GM19468 (cell line): ENCODE measurements around the gene PPP4R3A.
"Not testable (repeated sequence)": the region's sequence is repeated elsewhere in the genome, so short reads cannot be mapped to it uniquely, and the experiment has no call there.

Experiments used
- ATAC-seq: cut with Tn5 transposase; IDR thresholded peaks from one replicate; pipeline ENCODE4 v1.9.1; 2021; ENCODE audit warnings: mild to moderate bottlenecking, moderate library complexity, moderate number of reproducible peaks; ENCODE audit not compliant: unreplicated experiment; ENCODE audit errors: extremely low read depth

Gene PPP4R3A

DNA sequence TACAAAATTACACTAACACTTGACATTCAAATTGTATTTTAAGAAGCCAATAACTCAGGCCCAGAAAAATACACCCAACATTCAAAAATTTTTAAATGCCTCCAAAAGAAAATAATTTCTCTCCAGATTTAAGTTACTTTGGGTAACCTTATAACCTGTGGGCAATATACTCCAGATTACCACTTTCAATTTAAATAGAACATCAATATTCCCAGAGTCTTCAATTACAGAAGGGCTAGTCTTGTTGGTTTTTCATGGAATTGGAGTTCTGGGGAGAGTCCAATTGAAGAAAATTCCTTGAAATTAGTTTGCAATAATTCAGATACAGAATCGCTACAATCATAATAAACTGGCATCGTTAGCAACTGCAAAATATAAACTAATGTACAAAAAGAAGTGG, 2.0 kb downstream of the PPP4R3A start:
- no peak for ATAC-seq

DNA sequence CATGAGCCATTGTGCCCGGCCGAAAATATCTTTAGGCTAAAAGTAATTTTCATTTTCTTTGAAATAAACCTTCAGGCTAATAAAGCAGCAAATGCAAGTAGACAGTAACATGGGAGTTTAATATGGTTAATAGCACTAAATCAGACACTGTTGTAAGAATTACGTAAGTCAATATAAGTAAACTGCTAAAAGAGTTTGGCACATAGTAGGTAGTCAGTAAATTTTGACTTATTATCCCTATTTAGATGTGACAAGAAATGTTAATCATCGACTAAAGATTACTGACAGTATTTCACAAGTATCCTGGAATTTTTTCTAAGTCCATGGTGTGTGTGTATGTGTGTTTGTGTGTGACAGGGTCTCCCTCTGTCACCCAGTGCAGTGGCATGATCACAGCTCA, 3.9 kb downstream of the PPP4R3A start:
- ATAC-seq = no peak

DNA sequence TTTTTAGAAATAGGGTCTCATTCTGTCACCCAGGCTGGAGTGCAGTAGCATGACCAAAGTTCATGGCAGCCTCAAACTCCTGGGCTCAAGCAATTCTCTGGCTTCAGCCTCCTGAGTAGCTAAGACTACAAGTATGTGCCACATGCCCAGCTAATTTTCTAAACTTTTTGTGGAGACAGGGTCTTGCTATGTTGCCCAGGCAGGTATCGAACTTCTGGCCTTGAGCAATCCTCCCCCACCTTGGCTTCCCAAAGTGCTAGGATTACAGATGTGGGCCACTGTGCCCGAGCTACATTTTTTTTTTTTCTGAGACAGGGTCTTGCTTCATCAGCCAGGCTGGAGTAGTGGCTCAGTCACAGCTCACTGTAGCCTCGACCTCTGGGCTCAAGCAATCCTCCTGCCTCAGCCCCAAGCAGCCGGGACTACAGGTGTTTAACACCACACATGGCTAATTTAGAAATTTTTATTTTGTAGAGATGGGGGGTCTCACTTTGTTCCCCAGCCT, 7.1 kb downstream of the PPP4R3A start:
- no peak for ATAC-seq

DNA sequence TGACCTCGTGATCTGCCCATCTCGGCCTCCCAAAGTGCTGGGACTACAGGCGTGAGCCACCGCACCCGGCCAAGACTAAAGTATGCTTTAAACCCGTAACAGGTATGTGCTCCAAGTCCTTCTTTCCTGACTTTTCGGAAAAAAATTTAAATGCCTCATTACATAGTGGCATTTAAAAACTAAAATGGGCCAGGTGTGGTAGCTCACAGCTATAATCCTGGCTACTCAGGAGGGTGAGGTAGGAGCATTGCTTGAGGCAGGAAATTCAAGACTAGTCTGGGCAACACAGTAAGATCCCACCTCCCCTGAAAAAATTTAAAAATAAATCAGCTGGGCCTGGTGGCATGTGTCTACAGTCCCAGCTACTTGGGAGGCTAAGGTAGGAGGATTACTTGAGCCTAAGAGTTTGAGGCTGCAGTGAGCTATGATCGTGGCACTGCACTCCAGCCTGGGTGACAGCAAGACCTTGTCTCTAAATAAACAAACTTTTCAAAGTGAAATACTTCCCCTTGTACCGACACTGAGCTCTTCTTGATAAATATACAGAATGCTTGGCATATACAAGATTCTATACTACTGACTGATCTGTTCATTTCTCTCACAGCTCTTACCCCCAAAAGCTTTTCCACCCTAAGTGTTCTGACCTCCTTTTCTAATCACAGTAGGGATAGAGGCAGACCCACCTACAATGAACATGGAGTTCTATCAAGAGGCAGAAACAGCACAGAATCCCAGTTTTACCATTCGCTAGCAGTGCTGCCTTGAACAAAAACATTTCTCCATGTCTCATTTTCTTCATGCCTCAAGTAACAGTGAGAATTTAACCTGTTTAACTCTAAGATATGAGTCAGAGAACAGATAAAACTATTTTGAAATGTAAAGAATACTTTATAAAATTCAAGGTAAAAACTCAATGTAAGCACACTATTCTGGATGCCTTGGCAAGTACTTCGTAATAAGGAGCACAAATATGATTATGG, 7.9 kb downstream of the PPP4R3A start:
- no peak for ATAC-seq

DNA sequence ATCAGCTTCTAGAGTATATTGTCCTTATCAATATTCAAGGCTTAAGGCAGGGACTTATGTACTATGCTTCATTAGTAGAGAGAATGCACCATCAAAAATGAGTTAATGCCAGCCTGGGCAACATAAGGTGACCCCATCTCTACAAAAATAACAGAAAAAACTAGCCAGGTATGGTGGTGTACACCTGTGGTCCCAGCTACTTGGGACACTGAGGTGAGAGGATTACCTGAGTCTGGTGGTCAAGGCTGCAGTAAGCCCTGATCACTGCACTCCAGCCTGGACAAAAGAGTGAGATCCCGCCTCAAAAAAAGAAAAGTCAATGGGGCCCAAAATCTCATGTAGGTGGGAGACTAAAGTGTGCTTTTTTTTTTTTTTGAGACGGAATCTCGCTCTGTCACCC, 8.8 kb downstream of the PPP4R3A start:
- no peak for ATAC-seq

DNA sequence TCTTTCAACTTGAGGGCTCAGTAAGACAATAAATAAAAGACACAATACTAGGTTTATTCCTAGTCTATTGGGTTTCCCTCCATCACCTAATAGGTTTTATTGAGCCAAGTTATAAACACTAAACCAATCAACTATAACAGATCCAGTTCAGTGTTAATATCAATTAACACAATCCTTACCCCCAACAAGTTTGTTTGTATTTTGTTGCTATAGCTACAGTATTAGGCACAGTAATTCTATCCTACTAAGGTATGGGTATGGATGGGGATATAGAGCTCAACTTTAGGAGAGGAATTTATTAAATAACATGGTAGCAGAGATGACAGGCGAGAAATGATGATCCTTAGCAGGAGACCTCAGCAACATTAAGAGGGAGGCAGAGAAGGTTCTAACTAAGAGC, 13.3 kb downstream of the PPP4R3A start:
- ATAC-seq = no peak

DNA sequence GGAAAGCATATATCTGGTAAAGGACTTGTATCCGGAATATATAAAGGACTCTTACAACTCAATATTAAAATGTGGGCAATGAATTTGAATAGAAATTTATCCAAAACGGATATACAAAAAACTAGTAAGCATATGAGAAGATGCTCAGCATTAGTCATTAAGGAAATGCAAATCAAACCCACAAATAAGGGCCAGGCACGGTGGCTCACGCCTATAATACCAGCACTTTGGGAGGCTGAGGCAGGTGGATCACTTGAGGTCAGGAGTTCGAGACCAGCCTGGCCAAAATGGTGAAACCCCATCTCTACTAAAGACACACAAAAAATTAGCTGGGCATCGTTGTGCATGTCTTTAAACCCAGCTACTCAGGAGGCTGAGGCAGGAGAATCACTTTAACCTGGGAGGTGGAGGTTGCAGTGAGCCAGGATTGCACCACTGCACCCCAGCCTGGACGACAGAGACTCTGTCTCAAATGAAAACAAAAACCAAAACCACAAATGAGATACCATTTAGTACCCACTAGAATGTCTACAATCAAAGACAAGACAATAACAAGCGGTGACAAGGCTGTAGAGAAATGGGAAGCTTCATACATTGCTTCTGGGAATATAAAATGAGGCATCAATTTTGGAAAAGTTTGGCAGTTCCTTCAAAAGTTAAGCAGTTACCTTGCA, 15.6 kb downstream of the PPP4R3A start:
- ATAC-seq = not testable (repeated sequence)

DNA sequence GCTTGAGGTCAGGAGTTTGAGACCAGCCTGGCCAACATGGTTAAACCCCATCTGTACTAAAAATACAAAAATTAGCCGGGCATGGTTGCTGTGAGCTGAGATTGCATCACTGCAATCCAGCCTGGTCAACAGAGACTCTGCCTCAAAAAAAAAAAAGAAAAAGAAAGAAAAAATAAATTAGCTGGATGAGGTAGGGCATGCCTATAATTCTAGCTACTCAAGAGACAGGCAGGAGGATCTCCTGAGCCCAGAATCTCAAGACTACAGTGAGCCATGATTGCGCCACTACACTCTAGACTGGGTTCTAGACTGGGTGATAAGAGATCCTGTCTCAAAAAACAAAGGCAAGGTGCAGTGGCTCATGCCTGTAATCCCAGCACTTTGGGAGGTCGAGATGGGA, 16.9 kb downstream of the PPP4R3A start:
- ATAC-seq = no peak

DNA sequence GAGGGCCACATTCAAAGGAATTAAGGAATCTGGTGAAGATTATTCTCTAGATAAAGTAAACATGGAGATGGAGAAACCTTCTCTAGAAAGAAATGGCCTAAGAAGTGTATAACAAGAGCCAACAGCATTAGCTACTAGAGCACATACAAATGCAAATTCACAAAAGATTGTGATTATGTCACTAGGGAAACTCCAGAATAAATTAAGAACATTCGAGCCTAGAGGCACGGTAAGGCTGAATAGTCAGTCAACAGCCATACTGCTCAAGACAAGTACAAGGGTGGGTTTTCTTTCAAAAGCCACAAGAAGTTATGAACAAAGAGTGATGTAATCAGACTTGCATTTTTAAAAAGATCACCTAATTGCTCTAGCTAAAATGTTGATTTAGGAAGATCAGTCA, 25.4 kb downstream of the PPP4R3A start:
- ATAC-seq = no peak

DNA sequence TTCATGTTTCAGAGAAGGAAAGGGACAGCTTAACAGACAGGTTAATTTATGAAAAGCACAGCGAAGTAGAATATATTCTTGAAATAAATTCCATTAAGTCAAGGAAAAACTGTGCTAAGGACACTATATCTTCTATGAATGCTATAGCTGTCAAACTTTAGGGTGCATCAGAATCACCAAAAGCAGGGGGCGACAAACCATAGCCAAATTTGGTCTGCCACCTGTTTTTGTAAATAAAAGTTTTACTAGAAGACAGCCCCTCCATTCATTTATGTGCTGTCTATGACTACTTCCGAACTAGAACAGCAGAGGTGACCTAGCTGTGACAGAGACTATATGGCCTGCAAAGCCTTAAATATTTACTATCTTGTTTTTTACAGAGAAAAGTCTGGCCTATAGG, 25.9 kb downstream of the PPP4R3A start:
- no peak for ATAC-seq

DNA sequence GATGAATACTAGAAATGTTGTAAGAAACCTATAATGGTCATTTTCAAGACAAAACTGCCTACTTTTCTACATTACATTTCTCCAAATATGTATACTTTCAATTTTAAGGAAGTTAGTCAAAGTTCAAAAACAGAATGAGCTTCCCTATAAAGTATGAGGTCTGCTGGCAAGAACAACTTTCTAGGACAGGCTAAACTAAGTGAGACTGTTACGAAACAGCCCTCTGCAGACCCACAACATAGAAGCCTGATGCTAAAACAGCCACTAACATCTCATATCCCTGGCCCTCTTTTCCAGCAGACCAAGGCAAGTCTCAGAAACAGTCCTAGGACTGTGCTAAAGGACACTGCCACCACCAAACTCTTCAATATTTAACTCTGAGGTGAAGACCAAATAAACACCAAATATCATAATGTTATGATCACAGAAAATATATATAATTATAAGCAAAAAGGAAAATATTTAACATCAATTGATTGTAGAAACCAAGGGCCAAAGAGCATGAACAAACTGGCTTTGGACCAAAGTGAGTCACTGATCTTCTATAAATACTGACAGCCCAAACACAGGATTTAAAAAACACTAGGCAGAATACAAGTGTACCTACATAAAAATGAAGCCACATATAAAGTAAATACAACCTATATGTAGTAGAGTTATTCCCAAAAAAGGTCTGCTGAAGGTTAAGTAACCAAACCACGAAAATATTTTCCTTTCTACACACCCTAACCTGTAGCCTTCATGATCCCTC, 27.7 kb downstream of the PPP4R3A start:
- no peak for ATAC-seq

DNA sequence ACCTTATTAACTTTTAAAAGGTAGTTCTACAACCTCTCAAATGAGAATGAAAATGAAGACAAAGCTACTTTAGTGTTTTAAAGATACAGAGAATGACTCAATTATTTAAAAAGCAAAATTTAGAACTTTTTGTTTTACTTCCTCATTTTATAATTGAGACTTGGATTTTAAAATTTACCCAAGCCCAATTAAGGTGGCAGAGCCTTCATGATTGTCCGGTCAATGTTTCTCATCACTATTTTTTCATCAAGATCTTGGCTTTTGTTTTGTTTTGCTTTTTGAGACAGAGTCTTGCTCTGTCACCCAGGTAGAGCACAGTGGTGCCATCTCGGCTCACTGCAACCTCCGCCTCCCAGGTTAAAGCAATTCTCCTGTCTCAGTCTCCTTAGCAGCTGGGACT, 32.7 kb downstream of the PPP4R3A start:
- ATAC-seq = no peak

DNA sequence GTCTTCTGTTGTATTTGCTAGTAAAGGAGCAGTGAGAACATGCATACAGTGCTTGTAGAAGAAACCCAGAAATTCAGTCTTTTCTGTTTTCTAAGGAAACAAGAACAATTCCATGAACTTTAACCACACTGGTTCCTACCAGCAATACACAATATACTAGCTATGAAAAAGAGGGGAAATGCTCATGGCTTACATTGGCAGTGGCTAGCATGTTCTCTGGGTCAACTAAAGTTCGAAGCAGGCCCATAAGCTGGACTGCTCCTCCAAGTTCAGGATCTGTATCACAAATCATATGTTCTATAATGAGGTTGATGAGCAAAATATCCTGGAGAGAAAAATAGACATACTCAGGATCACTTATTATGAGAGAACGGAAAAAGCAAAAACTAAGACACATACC, 37.1 kb downstream of the PPP4R3A start:
- no peak for ATAC-seq

DNA sequence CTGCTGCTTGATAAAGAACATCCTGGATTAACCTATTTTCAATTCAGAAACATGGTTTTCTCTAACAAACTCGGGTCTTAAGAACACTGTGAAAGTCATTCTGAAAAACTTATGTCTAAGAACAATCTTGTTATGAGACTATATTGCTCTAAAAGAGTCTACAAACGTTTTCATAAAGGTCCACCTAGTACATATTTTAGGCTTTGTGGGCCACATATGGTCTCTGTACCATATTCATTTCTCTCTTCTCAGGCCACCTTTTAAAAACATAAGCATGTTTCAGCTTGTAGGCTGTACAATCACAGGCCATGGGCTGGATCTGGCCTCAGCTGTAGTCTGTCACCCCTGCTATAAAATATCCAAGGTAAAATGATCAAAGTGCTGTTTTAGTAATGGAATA, 39.9 kb downstream of the PPP4R3A start:
- ATAC-seq = no peak

DNA sequence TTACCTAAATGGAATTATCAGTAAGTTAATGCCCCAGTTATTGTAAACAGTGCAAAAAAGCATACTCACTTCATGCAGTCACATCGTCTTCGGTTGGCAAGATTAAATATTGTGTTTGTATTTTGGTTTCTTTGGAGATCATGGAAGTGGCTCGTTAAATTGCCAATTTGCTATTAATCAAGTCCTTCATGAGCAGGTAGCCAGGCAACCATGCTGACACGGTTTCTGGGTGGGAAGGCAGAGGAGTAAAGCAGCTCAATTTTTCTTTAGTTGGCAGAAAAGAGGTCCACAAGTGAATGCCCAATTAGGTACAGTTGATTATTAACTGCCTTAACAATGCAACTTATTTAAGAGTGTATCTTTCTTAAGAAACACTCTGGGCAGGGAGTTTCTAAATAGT, 43.9 kb downstream of the PPP4R3A start:
- no peak for ATAC-seq

DNA sequence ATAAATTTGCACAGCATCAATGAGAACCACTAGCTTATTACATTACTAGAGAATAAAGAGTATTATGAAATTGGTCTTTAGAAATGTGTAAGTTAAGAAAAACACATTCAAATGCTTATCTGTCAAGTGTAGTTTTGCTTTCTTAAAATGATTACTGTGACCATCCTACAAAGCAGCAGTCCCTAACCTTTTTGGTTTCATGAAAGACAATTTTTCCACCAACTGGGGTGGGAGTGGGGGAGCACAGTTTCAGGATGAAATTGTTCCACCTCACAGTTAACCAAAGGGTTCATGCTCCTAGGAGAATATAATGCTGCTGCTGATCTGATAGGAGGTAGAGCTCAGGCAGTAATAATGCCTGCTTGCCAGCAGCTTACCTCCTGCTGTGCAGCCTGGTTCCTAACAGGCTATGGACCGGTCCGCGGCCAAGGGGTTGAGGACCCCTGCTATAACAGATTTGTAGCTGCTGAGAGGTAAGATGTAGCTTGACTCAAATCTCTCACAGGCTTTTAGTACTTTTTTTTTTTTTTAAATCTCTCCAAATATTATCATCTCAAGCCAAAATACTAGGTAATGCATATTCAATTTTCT, 45.4 kb downstream of the PPP4R3A start:
- ATAC-seq = no peak

DNA sequence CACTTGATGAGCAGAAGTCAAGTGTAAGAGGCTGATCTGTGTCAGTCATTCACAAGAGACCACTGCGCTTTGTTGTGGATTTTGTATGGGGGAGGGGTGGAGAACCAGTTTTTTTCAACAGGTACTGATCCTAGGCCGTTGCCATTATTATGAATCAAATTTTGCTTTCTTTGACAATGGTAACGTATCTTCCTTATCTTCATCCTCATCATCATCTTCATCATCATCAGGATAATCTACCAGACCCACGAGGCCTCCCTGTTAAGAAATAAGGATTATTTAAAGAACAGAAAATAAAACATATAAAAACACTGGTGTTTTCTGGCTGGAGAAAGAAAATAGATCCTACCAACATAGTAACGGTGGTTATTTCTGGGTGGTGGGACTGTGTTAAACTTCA, 51.5 kb downstream of the PPP4R3A start:
- ATAC-seq = no peak

DNA sequence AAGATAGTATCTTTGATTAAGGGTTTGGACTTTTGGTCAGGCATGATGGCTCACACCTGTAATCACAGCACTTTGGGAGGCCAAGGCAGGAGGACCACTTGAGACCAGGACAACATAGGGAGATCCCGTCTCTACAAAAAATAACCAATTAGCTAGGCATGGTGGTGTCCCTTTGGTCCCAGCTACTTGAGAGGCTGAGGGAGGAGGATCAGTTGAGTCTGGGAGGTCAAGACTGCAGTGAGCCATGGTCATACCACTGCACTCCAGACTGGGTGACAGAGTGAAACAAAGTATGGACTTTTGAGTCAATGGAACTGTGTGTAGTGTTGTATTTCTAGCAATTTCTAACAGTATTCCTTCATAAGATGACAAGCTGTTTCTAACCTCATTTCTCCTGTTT, 53.8 kb downstream of the PPP4R3A start:
- no peak for ATAC-seq

DNA sequence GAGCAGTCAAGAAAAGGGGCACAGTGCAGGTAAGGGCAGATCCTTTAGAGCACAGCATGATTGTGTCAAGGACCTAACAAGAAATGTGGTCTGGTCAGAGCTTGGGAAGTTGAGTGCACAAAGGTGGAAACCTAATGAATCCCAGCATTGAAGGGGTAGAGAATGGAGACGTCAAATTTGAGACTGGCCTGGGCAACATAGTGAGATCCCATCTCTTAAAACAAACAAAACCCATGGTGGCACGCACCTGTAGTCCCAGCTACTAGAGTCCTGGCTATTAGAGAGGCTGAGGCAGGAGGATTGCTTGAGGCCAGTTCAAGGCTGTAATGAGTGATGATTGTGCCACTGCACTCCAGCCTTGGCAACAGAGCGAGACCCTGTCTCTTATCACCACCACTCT, 55.5 kb downstream of the PPP4R3A start:
- no peak for ATAC-seq

DNA sequence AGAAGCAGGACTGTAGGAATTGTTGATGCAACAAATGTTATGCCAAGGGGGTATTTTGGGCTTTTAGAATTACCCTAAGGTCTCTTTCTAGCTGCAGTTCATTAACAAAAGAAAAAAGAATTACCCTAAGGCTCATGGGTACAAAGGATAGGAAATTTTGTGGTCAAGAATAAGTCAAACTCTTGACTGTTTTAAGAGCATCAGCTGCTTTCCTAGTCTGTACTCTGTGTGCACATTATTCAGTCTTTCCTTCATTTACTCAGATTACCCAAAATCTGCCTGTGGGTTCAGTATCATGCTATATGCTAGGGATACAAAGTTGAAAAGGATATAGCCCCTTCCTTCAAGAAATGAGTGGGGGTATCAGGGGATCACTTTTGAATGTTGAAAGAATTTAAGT, 56.0 kb downstream of the PPP4R3A start:
- no peak for ATAC-seq
